Body of pancreas (tissue), 4 donors: ENCODE measurements around the gene TMEM184B.

Source experiments
- POLR2A ChIP-seq, 3 donors: fragments of 450-650 bp; IDR thresholded peaks; one replicate each; pipeline ENCODE4 v1.6.1; 2016; ENCODE audit warnings: antibody characterized with exemption in 3 of 3, mild to moderate bottlenecking in 2 of 3
- TF ChIP-seq, protein P1 (sequence below), 7 experiments: fragments of 450-650 bp in 4 of 7; fragments of 200-600 bp in 3 of 7; sonication (generic) in 3 of 7; IDR thresholded peaks; one replicate each; pipeline ENCODE4 v1.5.1; 2016 to 2019; ENCODE audit warnings: antibody characterized with exemption in 7 of 7

- TF ChIP-seq, protein P1, sequence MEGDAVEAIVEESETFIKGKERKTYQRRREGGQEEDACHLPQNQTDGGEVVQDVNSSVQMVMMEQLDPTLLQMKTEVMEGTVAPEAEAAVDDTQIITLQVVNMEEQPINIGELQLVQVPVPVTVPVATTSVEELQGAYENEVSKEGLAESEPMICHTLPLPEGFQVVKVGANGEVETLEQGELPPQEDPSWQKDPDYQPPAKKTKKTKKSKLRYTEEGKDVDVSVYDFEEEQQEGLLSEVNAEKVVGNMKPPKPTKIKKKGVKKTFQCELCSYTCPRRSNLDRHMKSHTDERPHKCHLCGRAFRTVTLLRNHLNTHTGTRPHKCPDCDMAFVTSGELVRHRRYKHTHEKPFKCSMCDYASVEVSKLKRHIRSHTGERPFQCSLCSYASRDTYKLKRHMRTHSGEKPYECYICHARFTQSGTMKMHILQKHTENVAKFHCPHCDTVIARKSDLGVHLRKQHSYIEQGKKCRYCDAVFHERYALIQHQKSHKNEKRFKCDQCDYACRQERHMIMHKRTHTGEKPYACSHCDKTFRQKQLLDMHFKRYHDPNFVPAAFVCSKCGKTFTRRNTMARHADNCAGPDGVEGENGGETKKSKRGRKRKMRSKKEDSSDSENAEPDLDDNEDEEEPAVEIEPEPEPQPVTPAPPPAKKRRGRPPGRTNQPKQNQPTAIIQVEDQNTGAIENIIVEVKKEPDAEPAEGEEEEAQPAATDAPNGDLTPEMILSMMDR (IDR thresholded peaks at IDR 0.05): no peak
- TF ChIP-seq POLR2A (IDR thresholded peaks at IDR 0.05): peak; percentile 36 to 45 (median 41)
Observed at GRCh38 chr22:38316364-38317121, 43.7 kb upstream of the TMEM184B start.
